Measurements from ENCODE around the gene ANAPC4.

ANAPC4 gene

DNA sequence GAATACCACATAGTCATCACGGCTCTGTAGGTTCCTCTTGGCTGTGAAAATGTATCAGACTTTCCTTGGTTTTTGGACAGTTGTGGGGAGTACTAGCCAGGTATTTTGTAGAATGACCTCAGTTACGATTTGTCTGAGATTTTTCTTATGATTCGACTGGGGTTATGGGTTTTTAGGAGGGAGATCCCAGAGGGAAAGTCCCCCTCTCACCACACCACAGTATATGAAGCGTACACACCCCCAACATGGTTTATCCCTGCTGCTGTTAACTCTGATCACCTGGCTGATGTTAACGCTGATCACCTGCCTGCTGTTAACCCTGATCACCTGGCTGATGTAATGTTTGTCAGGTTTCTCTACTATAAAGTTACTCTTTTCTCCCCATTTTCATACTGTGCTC, 72.6 kb downstream of the ANAPC4 start:
- Mint-ChIP-seq H3K4me3 (no peak overlapping the region), H3K36me3 (ENCODE audit: low read depth) (no peaks in the 10 kb centered on the region), H3K4me1 (peaks cover 5% of the 10 kb centered on the region), H3K9me3 (no peaks in the 10 kb centered on the region), H3K27me3 (ENCODE audit: low read depth, poor library complexity) (peaks cover 19% of the 10 kb centered on the region), H3K27ac (no peak overlapping the region)
- DNase-seq: no peak
- TF ChIP-seq, protein P1, sequence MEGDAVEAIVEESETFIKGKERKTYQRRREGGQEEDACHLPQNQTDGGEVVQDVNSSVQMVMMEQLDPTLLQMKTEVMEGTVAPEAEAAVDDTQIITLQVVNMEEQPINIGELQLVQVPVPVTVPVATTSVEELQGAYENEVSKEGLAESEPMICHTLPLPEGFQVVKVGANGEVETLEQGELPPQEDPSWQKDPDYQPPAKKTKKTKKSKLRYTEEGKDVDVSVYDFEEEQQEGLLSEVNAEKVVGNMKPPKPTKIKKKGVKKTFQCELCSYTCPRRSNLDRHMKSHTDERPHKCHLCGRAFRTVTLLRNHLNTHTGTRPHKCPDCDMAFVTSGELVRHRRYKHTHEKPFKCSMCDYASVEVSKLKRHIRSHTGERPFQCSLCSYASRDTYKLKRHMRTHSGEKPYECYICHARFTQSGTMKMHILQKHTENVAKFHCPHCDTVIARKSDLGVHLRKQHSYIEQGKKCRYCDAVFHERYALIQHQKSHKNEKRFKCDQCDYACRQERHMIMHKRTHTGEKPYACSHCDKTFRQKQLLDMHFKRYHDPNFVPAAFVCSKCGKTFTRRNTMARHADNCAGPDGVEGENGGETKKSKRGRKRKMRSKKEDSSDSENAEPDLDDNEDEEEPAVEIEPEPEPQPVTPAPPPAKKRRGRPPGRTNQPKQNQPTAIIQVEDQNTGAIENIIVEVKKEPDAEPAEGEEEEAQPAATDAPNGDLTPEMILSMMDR (IDR thresholded peaks at IDR 0.05): no peak

DNA sequence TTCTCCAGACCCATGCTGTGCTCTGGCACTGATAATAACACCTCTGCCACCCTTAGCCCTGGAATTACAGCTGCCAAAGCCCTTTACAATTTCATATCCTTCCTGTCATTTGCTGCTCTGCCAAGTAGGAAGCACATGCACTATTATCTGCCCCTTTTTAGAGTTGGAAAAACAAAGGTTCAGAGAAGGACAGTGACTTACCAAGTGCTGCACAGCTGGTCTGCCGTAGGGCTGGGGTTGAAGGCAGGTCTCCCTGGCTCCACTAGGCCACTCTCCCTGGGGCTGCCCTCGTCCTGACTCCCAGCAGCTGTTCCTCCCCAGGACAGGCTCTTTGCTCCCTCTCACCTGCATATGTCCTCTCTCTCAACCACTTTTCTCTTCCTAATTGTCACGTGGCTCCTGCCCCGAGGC, 73.4 kb downstream of the ANAPC4 start:
- DNase-seq: no peak
- peak overlapping the region; percentile 69 for H3K27ac Mint-ChIP-seq
- H3K4me3 Mint-ChIP-seq: no peak overlapping the region
- no peaks in the 10 kb centered on the region for H3K36me3 Mint-ChIP-seq (ENCODE audit: low read depth)
- peaks cover 19% of the 10 kb centered on the region for H3K27me3 Mint-ChIP-seq (ENCODE audit: low read depth, poor library complexity)
- no peaks in the 10 kb centered on the region for H3K9me3 Mint-ChIP-seq
- TF ChIP-seq, protein P1 (IDR thresholded peaks at IDR 0.05): no peak
- peaks cover 5% of the 10 kb centered on the region for H3K4me1 Mint-ChIP-seq

DNA sequence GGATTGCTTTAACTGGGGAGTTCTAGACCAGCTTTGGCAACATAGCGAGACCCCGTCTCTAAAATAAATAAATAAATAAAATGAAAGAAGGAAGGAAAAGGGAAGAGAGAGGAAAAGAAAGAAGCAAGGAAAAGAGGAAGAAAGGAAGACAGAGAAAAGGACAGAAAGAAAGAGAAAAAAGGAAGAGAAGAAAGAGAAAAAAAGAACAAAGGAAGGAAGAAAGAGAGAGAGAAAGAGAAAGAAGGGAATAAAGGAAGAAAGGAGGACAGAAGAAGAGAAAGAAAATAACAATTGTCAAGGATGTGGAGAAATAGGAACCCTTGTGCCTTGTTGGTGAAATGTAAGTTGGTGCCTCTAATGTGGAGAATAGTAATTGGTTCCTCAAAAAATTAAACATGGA, 74.6 kb downstream of the ANAPC4 start:
- no peak for DNase-seq
- Mint-ChIP-seq H3K27me3 (ENCODE audit: low read depth, poor library complexity) (peaks cover 20% of the 10 kb centered on the region), H3K4me3 (no peak overlapping the region), H3K4me1 (peaks cover 3% of the 10 kb centered on the region), H3K36me3 (ENCODE audit: low read depth) (no peaks in the 10 kb centered on the region), H3K9me3 (no peaks in the 10 kb centered on the region), H3K27ac (no peak overlapping the region)
- TF ChIP-seq, protein P1 (IDR thresholded peaks at IDR 0.05): no peak

DNA sequence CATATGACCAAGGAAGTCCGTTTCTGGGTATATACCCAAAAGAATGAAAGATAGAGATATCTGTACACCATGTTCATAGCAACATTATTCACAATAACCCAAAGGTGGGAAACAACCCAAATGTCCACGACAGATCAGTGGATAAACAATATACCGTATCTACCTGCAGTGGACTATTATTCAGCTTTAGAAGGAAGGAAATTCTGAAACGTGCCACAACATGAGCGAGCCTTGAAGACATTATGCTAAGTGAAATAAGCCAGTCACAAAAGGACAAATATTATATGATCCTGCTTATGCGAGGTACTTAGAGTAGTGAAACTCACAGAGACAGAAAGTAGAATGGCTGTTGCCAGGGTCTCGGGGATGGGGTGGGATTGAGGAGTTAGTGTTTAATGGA, 75.0 kb downstream of the ANAPC4 start:
- no peaks in the 10 kb centered on the region for H3K4me1 Mint-ChIP-seq
- TF ChIP-seq, protein P1 (IDR thresholded peaks at IDR 0.05): no peak
- H3K27ac Mint-ChIP-seq: no peak overlapping the region
- H3K27me3 Mint-ChIP-seq (ENCODE audit: low read depth, poor library complexity): peaks cover 20% of the 10 kb centered on the region
- DNase-seq: no peak
- H3K36me3 Mint-ChIP-seq (ENCODE audit: low read depth): no peaks in the 10 kb centered on the region
- H3K9me3 Mint-ChIP-seq: no peaks in the 10 kb centered on the region
- no peak overlapping the region for H3K4me3 Mint-ChIP-seq

DNA sequence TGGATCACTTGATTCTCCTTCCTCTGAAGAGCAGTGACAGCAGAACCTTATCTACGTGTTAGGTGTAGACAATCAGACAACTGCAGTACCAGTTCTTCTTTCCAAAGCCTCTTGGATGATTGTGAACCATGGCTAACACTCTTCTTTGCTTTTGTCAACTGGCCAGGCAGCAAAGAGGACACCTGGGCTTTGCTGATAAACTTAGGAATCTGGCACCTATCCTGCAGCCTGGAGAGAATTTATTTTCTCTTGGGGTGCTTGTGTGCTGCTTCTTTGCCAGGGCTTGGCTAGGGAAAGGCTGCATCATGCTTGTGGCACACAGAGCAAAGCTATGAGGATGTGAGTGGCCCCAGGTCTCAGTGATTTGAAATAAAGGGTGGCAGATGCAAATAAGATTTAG, 77.4 kb downstream of the ANAPC4 start:
- H3K9me3 Mint-ChIP-seq: no peaks in the 10 kb centered on the region
- TF ChIP-seq, protein P1 (IDR thresholded peaks at IDR 0.05): no peak
- no peaks in the 10 kb centered on the region for H3K4me1 Mint-ChIP-seq
- H3K36me3 Mint-ChIP-seq (ENCODE audit: low read depth): no peaks in the 10 kb centered on the region
- peaks cover 20% of the 10 kb centered on the region for H3K27me3 Mint-ChIP-seq (ENCODE audit: low read depth, poor library complexity)
- DNase-seq: no peak
- no peak overlapping the region for H3K4me3 Mint-ChIP-seq
- no peak overlapping the region for H3K27ac Mint-ChIP-seq

DNA sequence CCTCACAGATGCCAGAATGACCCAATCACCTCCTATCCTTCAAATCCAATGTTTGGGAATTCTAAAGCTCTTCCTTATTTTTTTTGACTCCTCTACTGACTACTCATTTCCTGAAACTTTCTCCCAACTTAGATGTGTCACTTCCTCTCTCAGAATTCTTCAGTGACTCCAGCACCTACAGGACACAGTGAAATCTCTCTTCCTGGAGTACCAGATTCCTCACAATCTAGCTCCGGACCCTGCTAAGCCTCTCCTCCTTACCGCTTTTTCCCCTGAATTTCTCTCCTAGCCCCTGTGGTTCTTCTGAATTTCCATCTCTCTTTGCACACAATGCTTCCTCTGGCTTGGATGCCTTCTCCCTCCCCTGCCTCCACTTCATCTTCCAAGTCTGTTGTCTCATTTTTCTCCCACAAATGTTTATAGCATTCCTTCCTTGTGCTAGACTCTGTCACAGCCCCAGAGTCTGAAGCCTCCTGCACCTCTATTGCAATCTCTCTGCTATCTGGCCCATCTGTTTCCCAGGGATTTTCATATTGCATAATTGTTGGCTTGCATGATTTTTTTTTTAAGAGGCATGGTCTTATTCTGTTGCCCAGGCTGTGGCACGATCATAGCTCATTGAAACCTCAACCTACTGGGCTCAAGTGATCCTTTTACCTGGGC, 80.1 kb downstream of the ANAPC4 start:
- DNase-seq: no peak
- H3K27me3 Mint-ChIP-seq (ENCODE audit: low read depth, poor library complexity): peaks cover 10% of the 10 kb centered on the region
- H3K4me3 Mint-ChIP-seq: no peak overlapping the region
- no peaks in the 10 kb centered on the region for H3K9me3 Mint-ChIP-seq
- H3K27ac Mint-ChIP-seq: no peak overlapping the region
- TF ChIP-seq, protein P1 (IDR thresholded peaks at IDR 0.05): no peak
- no peaks in the 10 kb centered on the region for H3K36me3 Mint-ChIP-seq (ENCODE audit: low read depth)
- no peaks in the 10 kb centered on the region for H3K4me1 Mint-ChIP-seq
